UCSD-AML1 (cell line): Measurements from ENCODE around the gene FLRT1.

Experiments used
- DNase-seq: peaks from one replicate; lab custom pipeline; 2025; ENCODE audit not compliant: unreplicated experiment; lab: John Stamatoyannopoulos, UW

Gene FLRT1, protein sequence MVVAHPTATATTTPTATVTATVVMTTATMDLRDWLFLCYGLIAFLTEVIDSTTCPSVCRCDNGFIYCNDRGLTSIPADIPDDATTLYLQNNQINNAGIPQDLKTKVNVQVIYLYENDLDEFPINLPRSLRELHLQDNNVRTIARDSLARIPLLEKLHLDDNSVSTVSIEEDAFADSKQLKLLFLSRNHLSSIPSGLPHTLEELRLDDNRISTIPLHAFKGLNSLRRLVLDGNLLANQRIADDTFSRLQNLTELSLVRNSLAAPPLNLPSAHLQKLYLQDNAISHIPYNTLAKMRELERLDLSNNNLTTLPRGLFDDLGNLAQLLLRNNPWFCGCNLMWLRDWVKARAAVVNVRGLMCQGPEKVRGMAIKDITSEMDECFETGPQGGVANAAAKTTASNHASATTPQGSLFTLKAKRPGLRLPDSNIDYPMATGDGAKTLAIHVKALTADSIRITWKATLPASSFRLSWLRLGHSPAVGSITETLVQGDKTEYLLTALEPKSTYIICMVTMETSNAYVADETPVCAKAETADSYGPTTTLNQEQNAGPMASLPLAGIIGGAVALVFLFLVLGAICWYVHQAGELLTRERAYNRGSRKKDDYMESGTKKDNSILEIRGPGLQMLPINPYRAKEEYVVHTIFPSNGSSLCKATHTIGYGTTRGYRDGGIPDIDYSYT

DNA sequence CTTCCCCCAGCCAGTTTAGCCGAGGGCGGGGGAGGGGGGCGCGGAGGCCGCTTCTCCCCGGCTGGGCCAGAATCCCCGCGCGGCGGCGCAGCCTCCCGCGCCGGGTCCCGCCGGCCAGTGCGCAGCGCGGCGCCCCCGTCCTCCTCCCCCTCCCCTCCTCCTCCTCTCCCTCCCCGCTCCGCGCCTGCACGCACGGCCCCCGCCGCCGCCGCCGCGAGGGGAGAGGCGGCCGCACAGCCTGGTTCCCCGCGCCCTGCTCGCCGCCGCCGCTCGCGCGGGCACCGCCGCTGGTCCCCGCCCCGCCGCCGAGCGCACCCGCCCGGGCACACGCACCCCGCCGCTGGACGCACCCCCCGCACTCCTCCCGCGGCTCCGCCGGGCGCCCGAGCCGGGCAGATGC lies at the start of gene FLRT1:
Gene FLRT1 (plus strand): TSS at position 356 of the 400 bp plus-strand sequence. CDS start 80,337 bp downstream, outside the sequence.
- DNase-seq: no peak

- DNase-seq: peak; percentile 88
Observed at GRCh38 chr11:63986156-63986931, 49.4 kb upstream of the FLRT1 start, which contains the start of gene OTUB1. Gene OTUB1 (plus strand): TSS chr11:63986438. CDS start chr11:63986457, 19 bp downstream.

GRCh38 chr11:63986932-63987513 lies 48.7 kb upstream of the FLRT1 start:
- DNase-seq: no peak

GRCh38 chr11:63991558-63991957 lies 44.2 kb upstream of the FLRT1 start:
- no peak for DNase-seq

DNA sequence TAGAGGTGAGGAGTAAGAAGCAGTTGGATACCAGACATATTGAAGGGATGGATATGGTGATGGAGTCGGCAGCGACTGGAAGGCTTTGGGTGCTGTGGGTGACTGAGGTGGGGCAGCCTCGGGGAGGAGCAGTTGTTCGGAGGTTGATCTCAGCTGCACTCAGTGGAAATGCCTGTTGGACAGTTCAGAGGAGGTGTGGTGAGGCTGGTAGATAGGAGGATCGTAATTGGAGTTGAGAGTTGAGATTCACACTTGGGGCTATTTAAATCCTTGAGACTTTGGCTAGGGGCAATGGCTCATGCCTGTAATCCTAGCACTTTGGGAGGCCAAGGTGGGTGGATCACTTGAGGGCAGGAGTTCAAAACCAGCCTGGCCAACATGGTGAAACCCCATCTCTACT lies 42.6 kb upstream of the FLRT1 start:
- DNase-seq: no peak

DNA sequence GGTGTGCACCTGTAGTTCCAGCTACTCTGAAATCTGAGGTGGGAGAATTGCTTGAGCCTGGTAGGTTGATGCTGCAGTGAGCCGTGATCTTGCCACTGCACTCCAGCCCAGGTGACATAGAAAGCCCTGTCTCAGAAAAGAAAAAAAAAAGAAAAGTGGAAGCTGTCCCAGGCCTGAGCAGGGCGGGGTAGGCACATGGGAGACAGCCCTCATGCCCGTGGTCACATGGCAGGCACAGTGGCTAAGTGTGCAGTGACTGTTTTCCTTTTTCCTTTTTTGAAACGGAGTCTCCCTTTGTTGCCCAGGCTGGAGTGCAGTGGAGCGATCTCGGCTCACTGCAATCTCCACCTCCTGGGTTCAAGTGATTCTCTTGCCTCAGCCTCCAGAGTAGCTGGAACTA lies 41.7 kb upstream of the FLRT1 start:
- DNase-seq: no peak

- DNase-seq: no peak
Observed at GRCh38 chr11:63996512-63996911, 39.2 kb upstream of the FLRT1 start.

DNA sequence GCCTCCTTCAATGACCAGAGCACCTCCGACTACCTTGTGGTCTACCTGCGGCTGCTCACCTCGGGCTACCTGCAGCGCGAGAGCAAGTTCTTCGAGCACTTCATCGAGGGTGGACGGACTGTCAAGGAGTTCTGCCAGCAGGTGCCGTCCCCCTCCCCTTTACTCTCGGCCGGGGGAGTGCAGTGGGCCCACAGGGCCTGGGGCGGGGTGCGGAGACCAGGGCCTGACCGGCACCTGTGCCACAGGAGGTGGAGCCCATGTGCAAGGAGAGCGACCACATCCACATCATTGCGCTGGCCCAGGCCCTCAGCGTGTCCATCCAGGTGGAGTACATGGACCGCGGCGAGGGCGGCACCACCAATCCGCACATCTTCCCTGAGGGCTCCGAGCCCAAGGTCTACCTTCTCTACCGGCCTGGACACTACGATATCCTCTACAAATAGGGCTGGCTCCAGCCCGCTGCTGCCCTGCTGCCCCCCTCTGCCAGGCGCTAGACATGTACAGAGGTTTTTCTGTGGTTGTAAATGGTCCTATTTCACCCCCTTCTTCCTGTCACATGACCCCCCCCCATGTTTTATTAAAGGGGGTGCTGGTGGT lies 38.5 kb upstream of the FLRT1 start:
- DNase-seq: no peak

DNA sequence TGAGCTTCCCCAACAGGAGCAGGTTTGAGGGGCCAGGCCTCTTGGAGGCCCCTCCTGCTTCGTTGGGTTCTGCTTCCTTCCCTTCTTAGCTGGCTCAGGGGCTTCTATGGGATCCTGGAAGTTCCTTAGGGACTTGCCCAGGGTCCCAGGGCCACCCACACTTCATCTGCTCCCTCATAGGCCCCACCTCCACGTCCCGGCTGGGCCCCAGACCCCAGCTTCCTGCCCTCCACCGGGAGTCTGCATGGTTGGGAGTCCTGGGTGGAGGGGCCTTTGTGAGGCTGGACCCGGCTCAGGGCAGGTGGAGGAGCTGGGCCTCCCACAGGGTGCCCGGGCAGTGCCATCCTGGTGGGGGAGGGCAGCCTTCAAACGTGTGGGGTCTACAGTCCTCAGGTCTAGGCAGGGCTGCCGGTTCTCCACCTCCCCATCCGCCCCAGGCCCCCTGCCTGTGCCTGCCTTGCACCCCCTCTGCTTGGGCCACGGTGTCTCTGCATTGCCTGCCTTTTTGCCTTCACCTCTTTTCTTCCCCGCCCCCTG lies 37.9 kb upstream of the FLRT1 start:
- DNase-seq: no peak

GRCh38 chr11:63998558-63999348 lies 37.0 kb upstream of the FLRT1 start:
- no peak for DNase-seq

- no peak for DNase-seq
Observed at GRCh38 chr11:63999349-64000025, 36.2 kb upstream of the FLRT1 start.

- no peak for DNase-seq
Observed at GRCh38 chr11:64000026-64000739, 35.5 kb upstream of the FLRT1 start.

- DNase-seq: no peak
Observed at GRCh38 chr11:64000740-64001483, 34.8 kb upstream of the FLRT1 start.

DNA sequence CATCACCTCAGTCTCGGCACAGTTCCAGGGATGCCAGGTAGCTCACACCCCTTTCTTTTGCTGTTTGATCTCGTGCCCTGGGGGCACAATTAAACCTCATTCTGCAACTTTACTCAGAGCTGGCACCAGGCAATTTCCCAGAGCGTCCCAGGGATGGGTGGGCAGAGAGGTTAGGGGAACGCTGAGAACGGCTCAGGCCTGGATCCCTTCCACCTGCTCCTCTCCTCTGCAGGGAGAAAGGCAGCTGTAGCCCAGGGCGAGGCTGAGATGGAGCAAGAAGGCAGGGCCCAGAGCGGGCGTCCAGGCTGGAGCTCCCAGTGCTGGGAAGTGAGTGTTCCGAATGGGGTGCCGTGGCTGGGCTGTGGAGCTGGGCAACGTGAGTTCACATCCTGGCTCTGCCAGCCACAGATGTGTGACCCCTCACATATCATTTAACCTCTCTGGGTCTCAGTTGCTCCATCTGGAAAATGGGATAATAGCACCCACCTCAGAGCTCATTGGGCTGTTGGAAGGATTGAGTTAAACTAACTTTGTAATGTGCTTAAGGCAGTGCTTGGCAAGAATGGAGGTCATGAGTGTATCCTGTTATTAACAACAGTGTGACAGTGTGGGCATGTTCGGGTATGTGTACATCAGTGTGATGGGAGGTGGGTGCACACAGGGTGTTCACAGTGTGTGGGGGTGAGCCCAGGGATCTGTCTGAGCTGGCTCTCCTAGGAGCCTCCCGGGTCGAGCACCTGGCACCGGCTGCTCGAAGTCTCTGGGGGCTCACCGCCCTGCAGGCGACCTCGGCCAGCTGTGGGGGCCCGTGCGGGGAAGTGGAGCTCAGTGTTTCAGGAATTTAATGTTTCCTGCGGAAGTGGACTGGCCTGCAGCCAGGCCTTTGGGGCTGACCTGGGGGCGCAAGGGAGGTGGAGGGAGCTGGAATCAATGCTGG lies 34.0 kb upstream of the FLRT1 start:
- DNase-seq: no peak

DNA sequence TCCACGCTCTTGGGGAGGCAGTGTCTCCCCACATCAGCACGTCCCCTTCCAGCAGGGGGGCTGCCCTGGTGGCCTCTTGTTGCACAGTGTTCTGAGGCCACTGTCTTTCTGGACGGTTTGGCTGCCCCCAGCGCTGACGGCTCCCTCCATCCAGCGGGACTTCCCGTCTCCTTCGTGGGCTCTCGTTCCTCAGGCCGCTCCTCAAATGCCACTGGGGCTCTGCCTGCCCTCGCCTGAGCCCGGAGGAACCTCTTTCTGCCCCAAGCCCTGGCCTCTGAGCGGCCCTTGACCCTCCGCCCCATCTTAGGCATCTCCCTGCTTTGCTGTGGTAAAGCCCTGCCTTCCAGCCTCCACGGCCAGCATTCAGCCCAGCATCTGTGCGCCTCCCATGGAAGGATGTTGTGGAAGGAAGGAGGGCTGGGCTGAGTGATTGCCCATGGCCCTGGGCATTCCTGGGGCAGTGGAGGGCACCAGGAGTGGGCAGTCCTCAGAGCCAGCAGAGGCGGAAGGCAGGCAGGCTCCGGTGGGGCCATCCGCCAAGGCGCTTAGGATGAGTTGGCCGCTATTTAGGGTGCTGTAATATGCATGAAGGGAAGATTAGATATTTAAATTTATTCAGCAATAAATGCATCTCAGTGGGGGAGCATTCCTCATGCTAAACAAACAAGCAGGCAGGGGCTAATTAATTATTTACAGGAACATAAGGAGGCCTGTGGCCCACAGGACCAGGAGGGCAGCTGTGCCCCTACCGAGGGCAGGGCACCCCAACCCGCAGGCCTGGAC lies 31.7 kb upstream of the FLRT1 start:
- DNase-seq: no peak

DNA sequence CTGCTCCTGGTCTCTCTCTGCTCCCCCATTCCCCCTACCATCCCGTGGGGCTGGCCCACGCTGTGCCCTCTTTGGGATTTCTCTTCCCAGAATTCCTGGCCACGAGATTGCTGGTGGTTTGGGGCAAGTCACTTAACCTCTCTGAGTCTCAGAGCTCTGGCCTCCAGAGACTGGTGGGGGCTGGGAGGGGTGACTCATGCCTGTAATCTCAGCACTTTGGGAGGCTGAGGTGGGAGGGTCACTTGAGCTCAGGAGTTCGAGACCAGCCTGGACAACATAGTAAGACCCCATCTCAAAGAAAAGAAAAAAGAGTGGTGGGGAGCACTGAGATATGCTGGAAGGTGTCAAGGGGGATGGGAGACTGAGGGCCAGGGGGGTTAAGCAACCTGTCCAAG lies 31.1 kb upstream of the FLRT1 start:
- DNase-seq: no peak
